ENCODE measurements around the gene RHOT1. TPM values are rescaled to one million over a fixed set of nuclear protein-coding genes. Genes with fewer than 3 reads are reported as not detected.

Gene RHOT1
- total RNA-seq, 1 donor from 2014 or later: 36.1 TPM

GRCh38 chr17:32208436-32208835 lies 66.1 kb downstream of the RHOT1 start:
- Mint-ChIP-seq H3K9me3 (ENCODE audit: unreplicated experiment) (peaks cover 1% of the 10 kb centered on the region), H3K27ac (ENCODE audit: unreplicated experiment) (no peak overlapping the region), H3K36me3 (ENCODE audit: unreplicated experiment) (no peaks in the 10 kb centered on the region), H3K4me3 (ENCODE audit: unreplicated experiment) (no peak overlapping the region), H3K27me3 (ENCODE audit: unreplicated experiment) (peaks cover 1% of the 10 kb centered on the region), H3K4me1 (ENCODE audit: low read depth, unreplicated experiment) (no peaks in the 10 kb centered on the region)
- DNase-seq: no peak
- TF ChIP-seq CTCF (IDR thresholded peaks at IDR 0.05; ENCODE audit: partially characterized antibody, unreplicated experiment): no peak

- Mint-ChIP-seq H3K27ac (ENCODE audit: unreplicated experiment) (no peak overlapping the region), H3K4me1 (ENCODE audit: low read depth, unreplicated experiment) (no peaks in the 10 kb centered on the region), H3K36me3 (ENCODE audit: unreplicated experiment) (no peaks in the 10 kb centered on the region), H3K27me3 (ENCODE audit: unreplicated experiment) (peaks cover 1% of the 10 kb centered on the region), H3K4me3 (ENCODE audit: unreplicated experiment) (no peak overlapping the region), H3K9me3 (ENCODE audit: unreplicated experiment) (peaks cover 1% of the 10 kb centered on the region)
- no peak for DNase-seq
- no peak for TF ChIP-seq CTCF (IDR thresholded peaks at IDR 0.05; ENCODE audit: partially characterized antibody, unreplicated experiment)
Measured at GRCh38 chr17:32209608-32210007, 67.3 kb downstream of the RHOT1 start.

GRCh38 chr17:32211671-32212070 lies 69.4 kb downstream of the RHOT1 start:
- no peak for DNase-seq
- H3K27me3 Mint-ChIP-seq (ENCODE audit: unreplicated experiment): no peaks in the 10 kb centered on the region
- H3K36me3 Mint-ChIP-seq (ENCODE audit: unreplicated experiment): no peaks in the 10 kb centered on the region
- TF ChIP-seq CTCF (IDR thresholded peaks at IDR 0.05; ENCODE audit: partially characterized antibody, unreplicated experiment): no peak
- peaks cover 1% of the 10 kb centered on the region for H3K9me3 Mint-ChIP-seq (ENCODE audit: unreplicated experiment)
- no peak overlapping the region for H3K4me3 Mint-ChIP-seq (ENCODE audit: unreplicated experiment)
- no peaks in the 10 kb centered on the region for H3K4me1 Mint-ChIP-seq (ENCODE audit: low read depth, unreplicated experiment)
- H3K27ac Mint-ChIP-seq (ENCODE audit: unreplicated experiment): no peak overlapping the region

GRCh38 chr17:32215696-32216095 lies 73.4 kb downstream of the RHOT1 start:
- no peaks in the 10 kb centered on the region for H3K36me3 Mint-ChIP-seq (ENCODE audit: unreplicated experiment)
- no peaks in the 10 kb centered on the region for H3K9me3 Mint-ChIP-seq (ENCODE audit: unreplicated experiment)
- DNase-seq: no peak
- H3K4me3 Mint-ChIP-seq (ENCODE audit: unreplicated experiment): no peak overlapping the region
- no peaks in the 10 kb centered on the region for H3K27me3 Mint-ChIP-seq (ENCODE audit: unreplicated experiment)
- no peak overlapping the region for H3K27ac Mint-ChIP-seq (ENCODE audit: unreplicated experiment)
- no peaks in the 10 kb centered on the region for H3K4me1 Mint-ChIP-seq (ENCODE audit: low read depth, unreplicated experiment)
- TF ChIP-seq CTCF (IDR thresholded peaks at IDR 0.05; ENCODE audit: partially characterized antibody, unreplicated experiment): no peak

- H3K4me3 Mint-ChIP-seq (ENCODE audit: unreplicated experiment): no peak overlapping the region
- no peak for DNase-seq
- H3K27me3 Mint-ChIP-seq (ENCODE audit: unreplicated experiment): no peaks in the 10 kb centered on the region
- no peaks in the 10 kb centered on the region for H3K9me3 Mint-ChIP-seq (ENCODE audit: unreplicated experiment)
- no peaks in the 10 kb centered on the region for H3K36me3 Mint-ChIP-seq (ENCODE audit: unreplicated experiment)
- H3K27ac Mint-ChIP-seq (ENCODE audit: unreplicated experiment): no peak overlapping the region
- no peaks in the 10 kb centered on the region for H3K4me1 Mint-ChIP-seq (ENCODE audit: low read depth, unreplicated experiment)
- TF ChIP-seq CTCF (IDR thresholded peaks at IDR 0.05; ENCODE audit: partially characterized antibody, unreplicated experiment): no peak
Measured at GRCh38 chr17:32222621-32223020, 80.3 kb downstream of the RHOT1 start.

Measured in glutamatergic neuron (in vitro differentiated cells).